T47D (cell line): ENCODE measurements around the gene LRFN5.
"Not testable (repeated sequence)": the region's sequence is repeated elsewhere in the genome, so short reads cannot be mapped to it uniquely, and the experiment has no call there.

Experiments used
- DNase-seq, 2 experiments: peaks; one replicate each; pipeline versions ENCODE4 v3.0.0 to v3.0.0-alpha.2; 2011 to 2012; ENCODE audit warnings: low read depth in 1 of 2, low spot score in 1 of 2
- JUND ChIP-seq: IDR thresholded peaks from 2 replicates; pipeline ENCODE4 v1.6.1; 2012; ENCODE audit warnings: low read depth
- in situ Hi-C: cut with HindIII; loops from 2 replicates; pipeline ENCODE4 v1.10.0; 2016; ENCODE audit warnings: low sequenced_read_pairs, low pct_unique_long_range_greater_than_20kb

The LRFN5 gene

DNA sequence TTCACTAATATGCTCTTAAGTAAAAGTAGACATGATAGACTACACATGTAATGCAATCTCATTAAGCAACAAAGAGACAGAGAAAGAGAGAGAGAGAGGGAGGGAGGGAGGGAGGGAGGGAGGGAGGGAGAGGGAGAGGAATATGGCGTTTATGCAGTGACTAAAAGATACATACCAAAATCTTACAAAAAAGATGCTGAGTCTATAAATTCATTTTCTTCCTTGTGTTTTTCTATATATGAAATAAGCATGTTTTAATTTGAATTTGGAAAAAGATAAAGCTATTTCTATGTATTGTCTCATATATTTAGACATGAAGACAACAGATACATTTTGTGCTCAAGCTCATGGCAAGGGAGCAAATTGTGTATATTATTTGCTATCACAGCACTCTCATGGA lies 44.1 kb downstream of the LRFN5 start:
- no peak for TF ChIP-seq JUND
- in situ Hi-C loops = no loop called here
- no peak for DNase-seq

DNA sequence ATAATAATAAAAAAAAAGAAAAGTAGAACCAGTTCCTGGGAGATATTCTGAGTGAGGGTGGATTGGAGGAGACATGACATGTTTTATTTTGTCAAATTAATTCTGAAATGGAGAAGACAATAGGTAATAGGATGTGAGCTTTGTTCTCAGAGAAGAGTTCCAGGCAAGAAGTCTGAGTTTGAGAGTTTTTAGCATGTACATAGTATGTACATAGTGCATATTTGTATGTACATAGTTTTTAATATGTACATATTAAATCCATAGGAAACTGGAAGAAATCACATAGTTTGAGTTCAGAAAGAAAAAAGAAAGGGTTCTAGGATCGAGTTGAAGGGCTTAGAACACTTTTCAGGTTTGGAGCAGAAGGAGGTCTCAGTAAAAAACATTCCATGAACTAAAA lies 47.5 kb downstream of the LRFN5 start:
- no peak for TF ChIP-seq JUND
- DNase-seq = no peak
- in situ Hi-C loops = no loop called here

DNA sequence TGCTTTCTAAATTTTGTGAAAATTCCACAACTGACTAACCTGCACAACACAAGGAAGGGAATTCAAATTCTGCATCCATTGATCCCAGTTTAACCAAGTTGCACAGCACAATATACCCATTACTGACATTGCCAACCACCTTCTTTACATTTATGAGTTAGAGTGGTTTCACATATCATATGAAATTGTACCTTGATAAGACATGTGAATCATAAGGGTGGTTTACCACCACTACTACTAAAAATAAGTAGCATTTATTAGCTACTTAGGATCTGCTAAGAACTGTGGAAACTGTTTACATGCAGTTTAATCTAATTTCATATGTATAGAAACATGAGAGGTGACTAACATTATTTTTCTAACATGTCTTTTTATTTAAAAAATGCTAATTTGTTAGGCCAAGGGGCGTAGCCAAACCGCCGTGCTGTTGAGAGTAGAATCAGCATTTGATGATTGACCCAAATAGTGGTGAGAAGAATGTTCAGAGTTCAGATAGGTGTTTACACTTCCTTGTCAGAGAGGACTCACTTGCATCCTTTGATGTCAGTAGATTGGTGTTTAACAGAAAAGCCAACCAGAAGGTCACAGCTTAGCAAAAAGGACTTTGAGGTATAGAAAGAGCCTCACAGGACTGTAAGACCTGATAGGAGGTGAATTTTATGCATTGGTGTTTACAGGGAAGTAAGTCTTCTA lies 56.2 kb downstream of the LRFN5 start:
- in situ Hi-C loops = no loop called here
- no peak for DNase-seq
- no peak for TF ChIP-seq JUND

DNA sequence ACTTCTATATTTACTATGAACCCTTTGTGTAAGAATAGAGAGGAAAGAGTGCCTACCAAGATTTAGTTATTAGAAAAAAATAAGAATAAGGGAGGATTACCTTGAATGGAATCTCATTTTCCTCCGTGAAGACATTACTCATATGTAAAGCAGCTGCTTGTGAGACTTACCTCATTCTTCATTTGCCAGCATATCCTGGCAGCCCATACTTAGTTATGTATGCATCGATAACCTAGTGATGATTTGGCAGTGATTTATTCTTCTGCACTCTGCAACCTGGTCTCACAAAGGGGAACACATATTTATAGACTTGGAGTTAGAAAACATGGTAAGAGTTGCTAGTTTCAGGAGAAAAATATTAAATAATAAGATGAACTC lies 56.8 kb downstream of the LRFN5 start:
- no peak for DNase-seq
- in situ Hi-C loops = no loop called here
- TF ChIP-seq JUND = no peak

DNA sequence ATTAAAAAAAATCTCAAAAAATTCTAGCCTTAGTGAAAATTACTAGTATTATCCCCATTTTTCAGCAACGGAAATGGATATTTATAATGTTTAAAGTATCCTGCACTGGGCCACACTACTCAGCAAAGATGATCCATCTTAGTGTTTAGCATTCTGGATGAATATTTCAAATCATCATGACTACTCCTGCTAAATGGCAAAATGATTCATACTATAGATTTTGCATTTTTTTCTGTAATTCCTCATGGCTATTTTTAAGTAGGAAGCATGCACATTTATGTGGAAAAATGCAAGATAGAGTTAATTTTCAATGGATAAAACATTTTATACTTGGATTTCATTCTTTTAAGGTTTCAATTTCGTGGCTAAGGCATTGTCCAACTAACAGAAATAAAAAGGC lies 59.6 kb downstream of the LRFN5 start:
- no peak for TF ChIP-seq JUND
- DNase-seq = no peak
- in situ Hi-C loops = no loop called here

DNA sequence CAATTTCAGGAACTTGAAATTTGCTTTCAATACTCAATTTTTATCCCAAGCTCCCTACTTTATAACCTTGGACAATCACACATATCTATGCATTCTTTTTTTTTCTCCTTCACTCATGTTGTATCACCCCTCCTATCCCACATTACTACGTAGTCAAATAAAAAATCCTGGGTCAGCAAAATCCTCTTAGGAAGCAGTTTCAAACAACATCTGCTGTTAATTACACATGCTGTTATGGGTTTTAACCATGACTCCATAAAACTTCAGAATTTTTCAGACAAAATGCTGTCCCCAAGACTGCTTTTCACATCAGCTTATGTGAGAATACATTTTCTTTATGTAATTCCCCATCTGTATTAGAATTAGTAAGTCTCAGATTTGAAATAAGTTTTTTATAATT lies 61.7 kb downstream of the LRFN5 start:
- in situ Hi-C loops = no loop called here
- DNase-seq = no peak
- TF ChIP-seq JUND = no peak

DNA sequence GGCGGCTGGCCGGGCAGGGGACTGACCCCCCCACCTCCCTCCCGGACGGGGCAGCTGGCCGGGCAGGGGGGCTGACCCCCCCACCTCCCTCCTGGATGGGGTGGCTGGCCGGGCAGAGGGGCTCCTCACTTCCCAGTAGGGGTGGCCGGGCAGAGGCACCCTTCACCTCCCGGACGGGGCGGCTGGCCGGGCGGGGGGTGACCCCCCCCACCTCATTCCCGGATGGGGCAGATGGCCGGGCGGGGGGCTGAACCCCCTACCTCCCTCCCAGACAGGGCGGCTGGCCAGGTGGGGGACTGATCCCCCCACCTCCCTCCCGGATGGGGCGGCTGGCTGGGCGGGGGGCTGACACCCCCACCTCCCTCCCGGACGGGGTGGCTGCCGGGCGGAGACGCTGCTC lies 66.9 kb downstream of the LRFN5 start:
- in situ Hi-C loops, DNase-seq: not testable (repeated sequence)

DNA sequence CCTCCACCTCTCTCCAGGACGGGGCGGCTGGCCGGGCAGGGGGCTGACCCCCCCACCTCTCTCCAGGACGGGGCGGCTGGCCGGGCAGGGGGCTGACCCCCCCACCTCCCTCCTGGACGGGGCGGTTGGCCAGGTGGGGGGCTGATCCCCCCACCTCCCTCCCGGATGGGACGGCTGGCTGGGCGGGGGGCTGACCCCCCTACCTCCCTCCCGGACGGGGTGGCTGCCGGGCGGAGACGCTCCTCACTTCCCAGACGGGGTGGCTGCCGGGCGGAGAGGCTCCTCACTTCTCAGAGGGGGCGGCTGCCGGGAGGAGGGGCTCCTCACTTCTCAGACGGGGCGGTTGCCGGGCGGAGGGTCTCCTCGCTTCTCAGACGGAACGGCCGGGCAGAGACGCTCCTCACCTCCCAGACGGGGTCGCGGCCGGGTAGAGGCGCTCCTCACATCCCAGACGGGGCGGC lies 67.9 kb downstream of the LRFN5 start:
- DNase-seq, in situ Hi-C loops: not testable (repeated sequence)

DNA sequence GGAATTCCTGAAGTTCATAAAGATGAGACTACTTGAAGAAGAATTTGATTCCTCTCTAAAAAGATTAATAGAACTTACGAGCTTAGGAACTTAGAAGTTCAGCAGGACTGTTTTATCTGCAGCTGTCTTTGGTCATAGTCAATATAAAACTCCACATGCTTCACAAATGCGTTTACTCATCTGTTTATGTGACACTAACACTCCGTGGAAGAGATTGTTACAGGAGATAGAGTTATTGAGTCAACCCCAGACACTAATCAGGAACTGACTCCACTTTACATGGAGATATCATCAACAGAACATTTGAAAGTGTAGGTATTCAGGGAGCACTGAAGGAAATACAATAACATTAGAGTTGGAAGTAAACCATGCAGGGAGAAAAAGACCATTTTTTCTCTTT lies 92.8 kb downstream of the LRFN5 start:
- DNase-seq = no peak
- in situ Hi-C loops = no loop called here
- TF ChIP-seq JUND = no peak

DNA sequence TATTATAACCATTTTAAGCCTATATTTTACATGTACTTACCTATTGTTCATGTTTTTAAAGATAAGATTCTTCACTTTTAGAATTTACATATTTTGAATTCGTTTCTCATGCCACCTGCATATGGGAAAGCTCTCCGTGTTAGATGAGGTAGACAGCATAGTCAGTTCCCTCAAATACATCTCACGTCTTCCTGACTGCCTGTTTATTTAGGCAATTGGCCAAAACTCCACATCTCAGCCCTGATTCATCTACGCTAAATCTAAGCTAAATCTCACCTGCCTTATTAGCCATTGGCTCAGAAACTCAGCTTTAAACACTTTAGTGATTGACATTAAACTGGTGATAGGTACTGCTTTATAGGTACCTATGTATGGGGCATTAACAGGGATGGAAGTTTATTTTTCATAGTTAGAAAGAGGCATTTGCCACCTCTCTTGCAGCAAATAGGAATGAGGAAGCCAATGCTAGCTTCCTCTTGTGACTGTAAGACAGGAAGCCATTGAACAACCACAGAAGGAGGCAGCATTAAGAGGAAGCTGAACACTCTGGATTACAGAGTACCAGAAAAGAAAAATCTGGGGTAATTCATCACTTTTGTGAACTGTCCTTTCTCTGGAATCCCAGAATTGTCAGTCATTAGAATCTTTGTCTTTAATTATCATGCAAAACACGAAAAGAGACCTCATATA lies 111.9 kb downstream of the LRFN5 start:
- in situ Hi-C loops = no loop called here
- peak in 1 of 2 experiments; percentile 29 for DNase-seq

DNA sequence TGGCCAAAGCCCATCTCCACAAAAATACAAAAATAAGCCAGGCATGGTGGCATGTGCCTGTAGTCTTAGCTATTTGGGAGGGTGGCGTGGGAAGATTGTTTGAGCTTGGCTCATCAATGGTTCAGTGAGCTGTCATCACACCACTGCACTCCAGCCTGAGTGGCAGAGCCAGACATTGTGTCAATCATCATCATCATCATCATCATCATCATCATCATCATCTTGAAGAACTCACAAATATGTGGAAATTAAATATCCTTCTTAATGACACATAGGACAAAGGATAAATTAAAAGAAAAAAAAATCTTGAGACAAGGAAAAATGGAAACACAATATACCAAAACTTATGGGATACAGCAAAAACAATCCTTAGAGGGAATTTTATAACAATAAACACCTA lies 132.5 kb downstream of the LRFN5 start:
- TF ChIP-seq JUND = no peak
- in situ Hi-C loops = no loop called here
- no peak for DNase-seq

More for the DNA sequence above, 111.9 kb downstream of the LRFN5 start:
- no peak for TF ChIP-seq JUND

DNA sequence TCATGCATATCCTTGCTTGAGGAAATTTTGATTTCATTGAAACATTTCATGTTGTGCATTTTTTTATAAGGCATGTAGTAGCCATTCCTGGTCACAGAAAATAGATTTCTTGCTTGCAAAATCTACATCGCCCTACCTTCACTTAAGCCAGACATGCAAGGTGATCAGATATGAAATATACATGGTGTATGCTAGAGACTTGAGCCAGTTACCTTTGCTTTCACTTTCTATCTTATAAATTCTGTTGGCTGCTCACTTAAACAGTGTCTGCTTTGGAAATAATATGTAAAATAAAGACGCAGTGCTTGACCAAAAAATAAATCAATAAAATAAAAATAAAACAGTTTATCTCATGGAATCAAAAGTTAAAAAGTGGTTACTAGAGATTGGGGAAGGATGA lies 136.5 kb downstream of the LRFN5 start:
- DNase-seq = no peak
- in situ Hi-C loops = no loop called here
- no peak for TF ChIP-seq JUND

DNA sequence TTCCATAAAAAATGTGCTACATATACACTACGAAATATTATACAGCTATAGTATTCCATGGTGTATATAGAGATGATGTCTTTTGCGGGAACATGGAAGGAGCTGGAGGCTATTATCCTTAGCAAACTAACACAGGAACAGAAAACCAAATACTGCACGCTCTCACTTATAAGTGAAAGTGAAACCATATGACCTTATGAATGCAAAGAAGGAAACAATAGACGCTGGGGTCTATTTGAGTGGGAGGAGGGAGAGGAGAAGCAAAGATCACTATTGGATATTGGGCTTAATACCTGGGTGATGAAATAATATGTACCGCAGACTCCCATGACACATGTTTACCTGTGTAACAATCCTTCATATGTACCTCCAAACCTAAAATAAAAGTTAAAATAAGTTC lies 142.8 kb downstream of the LRFN5 start:
- peak in 1 of 2 experiments; percentile 51 for DNase-seq
- in situ Hi-C loops = no loop called here
- TF ChIP-seq JUND = no peak

DNA sequence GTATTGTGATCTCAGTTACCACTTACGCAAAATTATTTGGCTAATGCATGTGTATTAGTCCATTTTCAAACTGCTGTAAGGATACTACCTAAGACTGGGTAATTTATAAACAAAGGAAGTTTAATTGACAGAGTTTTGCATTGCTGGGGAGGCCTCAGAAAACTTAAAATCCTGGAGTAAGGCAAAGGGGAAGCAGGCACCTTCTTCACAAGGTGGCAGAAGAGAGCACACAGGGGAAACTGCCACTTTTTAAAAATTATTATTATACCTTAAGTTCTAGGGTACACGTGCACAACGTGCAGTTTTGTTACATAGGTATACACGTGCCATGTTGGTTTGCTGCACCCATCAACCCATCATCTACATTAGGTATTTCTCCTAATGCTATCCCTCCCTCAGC lies 143.9 kb downstream of the LRFN5 start:
- peak in 1 of 2 experiments; percentile 13 for DNase-seq
- in situ Hi-C loops = not testable (repeated sequence)
